ENCODE measurements around the gene P2RX3. TPM values are rescaled to one million over a fixed set of nuclear protein-coding genes. Genes with fewer than 3 reads are reported as not detected.

Gene P2RX3
- total RNA-seq, 2 experiments from 2014 or later = not detected

DNA sequence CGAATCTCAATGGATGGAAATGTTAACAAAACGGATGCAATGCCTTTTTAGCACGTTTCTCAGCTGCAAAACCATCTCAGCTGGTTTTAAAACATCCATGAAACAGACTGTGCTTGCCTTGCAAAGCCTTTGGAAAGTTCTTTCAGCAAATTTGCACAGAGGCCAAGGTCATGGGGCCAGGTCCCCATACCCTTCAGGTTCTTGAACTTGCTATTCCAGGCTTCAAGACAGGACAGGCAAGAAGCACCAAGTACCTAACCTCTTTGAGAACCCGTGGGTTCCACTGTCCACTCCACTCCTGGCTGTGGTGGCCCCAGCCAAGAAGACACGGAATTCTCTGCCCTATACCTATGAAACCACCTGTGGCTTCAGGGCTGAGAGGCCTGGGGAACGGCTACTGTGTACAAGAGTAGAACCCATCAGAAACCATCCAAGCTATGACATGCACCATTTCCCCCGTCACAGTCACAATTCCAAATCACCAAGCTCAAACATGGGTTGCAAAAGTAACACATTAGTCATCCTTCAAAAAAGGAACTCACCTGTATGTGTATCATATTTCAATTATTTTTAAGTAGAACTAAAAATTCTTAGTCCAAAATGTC lies 30.4 kb upstream of the P2RX3 start:
- ATAC-seq (ENCODE audit: poor library complexity) = no peak
- Histone ChIP-seq H3K9me3 (ENCODE audit: control insufficient read depth in 1 of 2, insufficient read depth in 1 of 2, low read length in 2 of 2) (no peaks in the 10 kb centered on the region), H3K27ac (ENCODE audit: low read depth in 1 of 2, low read length in 2 of 2) (no peak overlapping the region), H3K4me3 (ENCODE audit: low read length) (no peak overlapping the region), H3K4me1 (ENCODE audit: insufficient read depth, low read length) (peaks cover 15% of the 10 kb centered on the region), H3K27me3 (ENCODE audit: control insufficient read depth in 1 of 2, insufficient read depth in 2 of 2, low read length in 2 of 2) (no peaks in the 10 kb centered on the region), H3K36me3 (ENCODE audit: insufficient read depth, low read length) (no peaks in the 10 kb centered on the region)
- ChIA-PET CTCF (interaction anchor here (0.9 kb wide), 1 partner anchor 14 kb away, joined by 4 read pairs; no protein-coding TSS in a partner anchor), POLR2A (no interaction called here)
- intact Hi-C loops (cut with DNase I, micrococcal nuclease) = no loop called here
- H3K27ac Mint-ChIP-seq = no peak overlapping the region
- peaks cover 12% of the 10 kb centered on the region for H3K36me3 Mint-ChIP-seq (ENCODE audit: low read depth)
- peaks cover 13% of the 10 kb centered on the region for H3K4me1 Mint-ChIP-seq (ENCODE audit: low read depth)
- H3K27me3 Mint-ChIP-seq = no peaks in the 10 kb centered on the region
- no peak overlapping the region for H3K4me3 Mint-ChIP-seq
- no peaks in the 10 kb centered on the region for H3K9me3 Mint-ChIP-seq
- TF ChIP-seq, protein P1, sequence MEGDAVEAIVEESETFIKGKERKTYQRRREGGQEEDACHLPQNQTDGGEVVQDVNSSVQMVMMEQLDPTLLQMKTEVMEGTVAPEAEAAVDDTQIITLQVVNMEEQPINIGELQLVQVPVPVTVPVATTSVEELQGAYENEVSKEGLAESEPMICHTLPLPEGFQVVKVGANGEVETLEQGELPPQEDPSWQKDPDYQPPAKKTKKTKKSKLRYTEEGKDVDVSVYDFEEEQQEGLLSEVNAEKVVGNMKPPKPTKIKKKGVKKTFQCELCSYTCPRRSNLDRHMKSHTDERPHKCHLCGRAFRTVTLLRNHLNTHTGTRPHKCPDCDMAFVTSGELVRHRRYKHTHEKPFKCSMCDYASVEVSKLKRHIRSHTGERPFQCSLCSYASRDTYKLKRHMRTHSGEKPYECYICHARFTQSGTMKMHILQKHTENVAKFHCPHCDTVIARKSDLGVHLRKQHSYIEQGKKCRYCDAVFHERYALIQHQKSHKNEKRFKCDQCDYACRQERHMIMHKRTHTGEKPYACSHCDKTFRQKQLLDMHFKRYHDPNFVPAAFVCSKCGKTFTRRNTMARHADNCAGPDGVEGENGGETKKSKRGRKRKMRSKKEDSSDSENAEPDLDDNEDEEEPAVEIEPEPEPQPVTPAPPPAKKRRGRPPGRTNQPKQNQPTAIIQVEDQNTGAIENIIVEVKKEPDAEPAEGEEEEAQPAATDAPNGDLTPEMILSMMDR (IDR thresholded peaks at IDR 0.05) = no peak
- no peak for DNase-seq

DNA sequence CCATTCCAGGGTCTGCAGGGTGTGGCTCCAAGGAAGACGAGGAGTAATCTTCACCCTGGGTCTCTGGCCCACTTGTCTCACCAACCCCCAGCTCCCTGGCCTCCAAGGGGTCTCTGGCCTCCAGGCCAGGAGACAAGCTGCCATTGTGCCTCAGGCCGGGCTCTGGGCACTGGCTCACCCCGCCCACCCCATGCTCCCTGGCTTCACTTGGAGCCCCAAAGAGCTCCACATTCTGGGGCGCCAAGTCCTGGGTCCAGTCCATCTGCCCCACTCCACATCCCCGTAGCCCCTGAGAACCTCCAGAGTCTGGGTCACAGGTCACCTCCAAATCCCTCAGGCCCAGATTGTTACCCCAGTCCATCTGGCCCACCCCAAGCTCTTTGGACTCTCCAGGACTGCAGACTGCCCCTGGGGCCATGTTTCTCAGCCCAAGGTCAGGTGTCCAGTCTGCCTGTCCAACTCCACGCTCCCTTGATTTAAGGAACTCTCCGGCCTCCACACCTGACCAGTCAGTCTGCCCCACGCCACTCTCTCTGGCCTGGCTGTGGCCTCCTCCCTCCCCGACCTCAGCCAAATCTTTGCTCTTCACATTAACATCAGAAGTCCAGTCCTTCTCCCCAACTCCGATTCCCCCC lies 29.6 kb upstream of the P2RX3 start:
- POLR2A ChIA-PET = no interaction called here

DNA sequence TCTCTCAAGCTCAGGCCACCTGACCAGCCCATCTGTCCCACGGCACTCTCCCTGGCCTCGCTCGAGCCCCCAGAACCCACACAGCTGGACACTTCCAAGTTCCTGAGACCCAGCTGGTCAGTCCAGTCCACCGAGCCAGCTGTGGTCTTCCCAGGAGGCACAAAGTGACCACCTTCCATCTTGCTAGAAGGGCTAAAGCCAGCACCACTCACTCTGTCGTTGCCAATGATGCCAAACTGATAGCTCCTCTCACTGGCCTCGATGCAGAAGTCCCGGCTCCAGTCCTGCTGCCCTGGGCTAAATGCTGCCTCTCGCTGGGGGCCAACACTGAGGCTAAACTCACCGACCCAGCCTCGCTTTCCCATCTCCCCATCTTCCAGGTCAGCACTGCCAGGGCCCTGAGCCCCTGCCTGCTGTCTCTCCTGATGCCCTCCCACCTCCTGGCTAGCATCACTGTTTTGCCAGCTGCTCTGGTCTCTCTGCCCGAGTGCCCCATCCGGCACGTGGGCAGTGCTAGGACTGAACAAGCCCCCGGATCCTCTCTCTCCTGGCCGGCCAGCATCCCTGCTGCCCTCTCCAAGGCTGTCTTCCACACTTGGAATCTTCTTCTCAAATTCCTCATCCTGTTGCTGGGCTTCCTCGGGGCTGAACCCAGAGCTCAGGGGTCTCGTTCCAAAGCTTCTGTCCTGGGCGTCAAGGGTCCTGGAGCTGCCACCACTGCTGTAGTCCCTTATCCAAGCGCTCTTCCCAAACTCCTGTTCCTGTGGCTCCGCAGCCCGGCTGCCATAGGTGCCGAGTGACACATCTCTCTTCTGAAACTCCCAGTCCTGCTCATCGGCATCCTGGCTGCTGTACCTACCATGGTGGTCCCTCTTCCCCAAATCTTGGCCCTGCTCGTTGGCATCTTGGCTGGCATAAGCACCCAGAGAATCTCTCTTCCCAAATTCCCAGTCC lies 28.8 kb upstream of the P2RX3 start:
- Histone ChIP-seq H3K4me1 (ENCODE audit: insufficient read depth, low read length) (peaks cover 15% of the 10 kb centered on the region), H3K27ac (ENCODE audit: low read depth in 1 of 2, low read length in 2 of 2) (no peak overlapping the region), H3K27me3 (ENCODE audit: control insufficient read depth in 1 of 2, insufficient read depth in 2 of 2, low read length in 2 of 2) (no peaks in the 10 kb centered on the region), H3K36me3 (ENCODE audit: insufficient read depth, low read length) (peaks cover 5% of the 10 kb centered on the region), H3K4me3 (ENCODE audit: low read length) (no peak overlapping the region), H3K9me3 (ENCODE audit: control insufficient read depth in 1 of 2, insufficient read depth in 1 of 2, low read length in 2 of 2) (no peaks in the 10 kb centered on the region)
- Mint-ChIP-seq H3K4me3 (no peak overlapping the region), H3K27ac (no peak overlapping the region), H3K27me3 (no peaks in the 10 kb centered on the region), H3K9me3 (no peaks in the 10 kb centered on the region), H3K4me1 (ENCODE audit: low read depth) (peaks cover 13% of the 10 kb centered on the region), H3K36me3 (ENCODE audit: low read depth) (no peaks in the 10 kb centered on the region)
- DNase-seq = no peak
- POLR2A ChIA-PET = no interaction called here
- intact Hi-C loops (cut with DNase I, micrococcal nuclease) = no loop called here
- CTCF ChIA-PET = no interaction called here
- no peak for ATAC-seq (ENCODE audit: poor library complexity)
- TF ChIP-seq, protein P1 (IDR thresholded peaks at IDR 0.05) = no peak

More for the DNA sequence above, 29.6 kb upstream of the P2RX3 start:
- no peaks in the 10 kb centered on the region for H3K9me3 ChIP-seq (ENCODE audit: control insufficient read depth in 1 of 2, insufficient read depth in 1 of 2, low read length in 2 of 2)
- no peak overlapping the region for H3K27ac ChIP-seq (ENCODE audit: low read depth in 1 of 2, low read length in 2 of 2)
- no peak for DNase-seq
- Mint-ChIP-seq H3K27ac (no peak overlapping the region), H3K36me3 (ENCODE audit: low read depth) (peaks cover 4% of the 10 kb centered on the region), H3K9me3 (no peaks in the 10 kb centered on the region), H3K4me3 (no peak overlapping the region), H3K27me3 (no peaks in the 10 kb centered on the region), H3K4me1 (ENCODE audit: low read depth) (peaks cover 13% of the 10 kb centered on the region)
- TF ChIP-seq, protein P1 (IDR thresholded peaks at IDR 0.05) = no peak
- H3K4me1 ChIP-seq (ENCODE audit: insufficient read depth, low read length) = peaks cover 15% of the 10 kb centered on the region
- ATAC-seq (ENCODE audit: poor library complexity) = no peak
- no peak overlapping the region for H3K4me3 ChIP-seq (ENCODE audit: low read length)
- no peaks in the 10 kb centered on the region for H3K27me3 ChIP-seq (ENCODE audit: control insufficient read depth in 1 of 2, insufficient read depth in 2 of 2, low read length in 2 of 2)
- intact Hi-C loops (cut with DNase I, micrococcal nuclease) = no loop called here
- CTCF ChIA-PET = no interaction called here
- H3K36me3 ChIP-seq (ENCODE audit: insufficient read depth, low read length) = peaks cover 5% of the 10 kb centered on the region
